MV-4-11 (cell line): ENCODE results near the gene F12.
A peak's percentile ranks its signal among the peaks of the same experiment; 100 is the strongest.
"Not testable (repeated sequence)": the region's sequence is repeated elsewhere in the genome, so short reads cannot be mapped to it uniquely, and the experiment has no call there.

Source experiments
- DNase-seq: peaks from one replicate; lab custom pipeline; 2025; lab: John Stamatoyannopoulos, UW

Gene F12

GRCh38 chr5:177368869-177369644 lies 40.3 kb downstream of the F12 start:
- peak; percentile 15 for DNase-seq

GRCh38 chr5:177367981-177368868 lies 41.1 kb downstream of the F12 start:
- DNase-seq = no peak

GRCh38 chr5:177367323-177367848 lies 42.0 kb downstream of the F12 start:
- DNase-seq = no peak

- no peak for DNase-seq
These were observed 42.6 kb downstream of the F12 start for GRCh38 chr5:177366528-177367322.

GRCh38 chr5:177365845-177366527 lies 43.4 kb downstream of the F12 start:
- no peak for DNase-seq

- no peak for DNase-seq
These were observed 45.0 kb downstream of the F12 start for GRCh38 chr5:177364159-177364962.

GRCh38 chr5:177363565-177363964 lies 45.8 kb downstream of the F12 start:
- no peak for DNase-seq

- peak; percentile 13 for DNase-seq
These were observed 46.5 kb downstream of the F12 start for GRCh38 chr5:177362610-177363507.

GRCh38 chr5:177362292-177362609 lies 47.1 kb downstream of the F12 start:
- no peak for DNase-seq

GRCh38 chr5:177361418-177362291 lies 47.7 kb downstream of the F12 start:
- peak; percentile 49 for DNase-seq

- DNase-seq = not testable (repeated sequence)
These were observed 48.6 kb downstream of the F12 start for GRCh38 chr5:177360740-177361139.

GRCh38 chr5:177359860-177360259 lies 49.5 kb downstream of the F12 start:
- no peak for DNase-seq

GRCh38 chr5:177359451-177359851 lies 49.9 kb downstream of the F12 start:
- no peak for DNase-seq

- DNase-seq = no peak
These were observed 51.0 kb downstream of the F12 start for GRCh38 chr5:177358370-177358819.

- DNase-seq = peak; percentile 97
These were observed 51.7 kb downstream of the F12 start, which contains the start of gene RGS14 for GRCh38 chr5:177357459-177358351. Gene RGS14 (plus strand): TSS chr5:177357924. CDS start chr5:177358025, 101 bp downstream.

GRCh38 chr5:177357146-177357458 lies 52.3 kb downstream of the F12 start:
- no peak for DNase-seq

GRCh38 chr5:177356746-177357145 lies 52.6 kb downstream of the F12 start:
- peak; percentile 24 for DNase-seq

GRCh38 chr5:177355868-177356168 lies 53.5 kb downstream of the F12 start:
- peak; percentile 59 for DNase-seq
